HG02938 (cell line): Measurements from ENCODE around the gene OR7G2.
"Not testable (repeated sequence)": the region's sequence is repeated elsewhere in the genome, so short reads cannot be mapped to it uniquely, and the experiment has no call there.

Experiments used
- ATAC-seq: cut with Tn5 transposase; IDR thresholded peaks from one replicate; pipeline ENCODE4 v1.9.1; 2021; ENCODE audit warnings: mild to moderate bottlenecking, moderate library complexity; ENCODE audit not compliant: unreplicated experiment

The OR7G2 gene

DNA sequence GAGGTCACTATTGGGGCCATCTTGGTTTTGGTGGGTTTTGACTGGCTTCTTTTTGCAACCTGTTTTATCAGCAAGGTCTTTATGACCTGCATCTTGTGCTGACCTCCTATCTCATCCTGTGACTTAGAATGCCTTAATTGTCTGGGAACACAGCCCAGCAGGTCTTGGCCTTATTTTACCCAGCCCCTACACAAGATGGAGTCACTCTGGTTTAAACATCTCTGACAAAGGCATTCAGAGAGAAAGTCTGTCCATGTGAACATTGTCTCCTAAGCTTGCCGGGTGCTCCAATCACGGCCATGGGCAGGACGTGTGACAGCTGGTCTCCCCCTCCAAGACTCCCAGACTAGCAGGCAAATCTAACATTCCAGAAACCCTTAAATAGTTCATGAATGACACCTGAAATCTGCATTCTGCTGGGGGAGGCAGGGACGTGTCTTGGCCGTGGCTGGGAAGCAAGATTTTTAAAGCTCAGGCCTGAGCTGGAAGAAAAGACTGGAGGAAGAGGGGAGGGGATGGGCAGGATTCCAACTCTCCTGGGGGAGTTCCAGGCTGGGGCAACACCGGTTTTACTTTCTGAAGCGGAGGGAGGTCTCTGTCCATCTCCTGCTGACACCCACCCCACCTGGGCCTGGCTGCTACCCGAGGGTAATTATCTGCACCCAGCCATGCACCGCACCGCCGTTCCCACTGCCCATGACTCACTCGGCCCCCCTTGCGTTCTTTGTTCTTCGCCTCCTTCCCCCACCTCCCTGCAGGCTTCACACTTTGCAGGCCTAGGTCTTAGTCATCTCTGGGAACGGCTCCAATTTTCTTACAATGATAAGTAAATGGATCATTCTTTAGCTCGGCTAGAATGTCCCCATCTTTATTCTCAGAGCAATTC is 32.0 kb downstream of the OR7G2 start:
- ATAC-seq: no peak

DNA sequence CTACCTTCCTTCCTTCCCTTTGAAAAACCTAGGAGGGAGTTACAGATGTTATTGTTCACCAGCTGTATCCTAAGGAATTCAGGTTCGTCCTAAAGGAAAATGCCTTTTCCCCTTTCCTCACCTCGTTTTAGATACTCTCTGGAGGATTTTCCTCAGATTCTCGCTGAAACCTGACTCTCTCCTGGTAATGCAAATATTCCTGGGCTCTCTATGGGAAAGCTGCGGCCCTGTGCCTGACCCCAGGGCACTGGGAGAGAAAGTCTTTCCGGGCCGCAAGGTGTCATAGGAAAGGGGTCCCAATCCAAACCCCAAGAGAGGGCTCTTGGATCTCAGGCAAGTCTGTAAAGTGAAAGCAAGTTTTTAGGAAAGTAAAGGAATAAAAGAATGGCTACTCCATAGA is 33.5 kb downstream of the OR7G2 start:
- ATAC-seq: no peak

DNA sequence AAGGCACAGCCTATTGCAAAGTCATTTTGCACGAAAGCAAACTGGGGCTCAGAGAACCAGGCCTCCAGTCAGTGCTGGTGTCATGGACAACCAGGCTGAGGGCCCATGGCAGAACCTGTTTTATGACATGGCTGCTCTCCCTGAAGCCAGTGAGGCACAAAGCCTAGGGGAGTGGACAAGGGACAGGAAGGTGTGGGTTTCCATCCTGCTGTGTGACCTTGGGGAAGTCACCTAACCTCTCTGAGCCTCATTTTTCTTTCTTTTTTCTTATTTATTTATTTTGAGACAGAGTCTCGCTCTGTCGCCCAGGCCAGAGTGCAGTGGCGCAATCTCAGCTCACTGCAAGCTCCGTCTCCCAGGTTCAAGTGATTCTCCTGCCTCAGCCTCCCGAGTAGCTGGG is 35.6 kb downstream of the OR7G2 start:
- not testable (repeated sequence) for ATAC-seq

DNA sequence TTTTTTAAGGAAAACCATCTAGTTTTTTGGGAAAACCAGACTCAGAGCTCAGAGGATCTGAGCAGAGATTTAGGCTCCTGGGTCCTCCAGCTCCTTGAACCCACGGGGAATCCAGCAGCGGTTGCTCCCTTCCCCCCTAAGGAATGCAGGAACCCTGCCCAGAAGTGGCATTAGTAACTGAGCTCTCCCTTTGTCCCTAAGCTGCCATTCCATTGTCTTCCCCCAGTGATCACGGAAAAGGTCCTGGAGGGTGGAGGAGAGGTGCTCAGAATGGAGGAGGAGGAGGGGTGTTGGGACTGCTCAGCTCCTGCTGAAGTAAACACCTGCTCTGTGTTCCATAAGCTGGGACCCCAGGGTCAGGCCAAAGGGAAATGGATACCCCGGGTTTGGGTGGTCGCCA is 37.2 kb downstream of the OR7G2 start:
- no peak for ATAC-seq

DNA sequence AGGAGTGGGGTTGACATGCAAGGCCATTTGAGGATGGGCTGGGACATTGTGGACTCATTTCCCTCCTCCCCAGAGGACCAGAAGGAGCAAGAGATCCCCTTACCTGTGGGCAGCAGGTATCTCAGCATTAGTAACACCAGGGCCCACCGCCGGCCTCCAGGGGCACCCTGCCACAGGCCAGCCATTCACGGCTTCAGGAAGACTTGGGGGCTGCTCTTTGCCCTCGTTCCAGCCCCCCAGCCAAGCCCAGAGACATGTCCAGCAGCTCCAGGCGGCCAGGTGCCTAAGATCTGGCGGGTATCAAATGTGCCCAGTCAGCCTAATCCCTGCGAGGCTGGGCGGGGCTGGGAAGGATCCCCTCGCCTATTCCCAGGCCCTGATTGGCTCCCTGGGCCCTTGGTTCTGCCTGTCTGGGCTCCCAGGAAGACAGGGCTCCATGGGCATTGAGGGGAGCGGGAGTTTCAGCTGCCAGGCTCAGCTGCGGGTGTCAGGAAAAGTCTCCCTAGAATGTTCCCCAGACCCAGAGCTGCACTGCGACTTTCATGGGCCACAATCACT is 41.7 kb downstream of the OR7G2 start:
- ATAC-seq: no peak

DNA sequence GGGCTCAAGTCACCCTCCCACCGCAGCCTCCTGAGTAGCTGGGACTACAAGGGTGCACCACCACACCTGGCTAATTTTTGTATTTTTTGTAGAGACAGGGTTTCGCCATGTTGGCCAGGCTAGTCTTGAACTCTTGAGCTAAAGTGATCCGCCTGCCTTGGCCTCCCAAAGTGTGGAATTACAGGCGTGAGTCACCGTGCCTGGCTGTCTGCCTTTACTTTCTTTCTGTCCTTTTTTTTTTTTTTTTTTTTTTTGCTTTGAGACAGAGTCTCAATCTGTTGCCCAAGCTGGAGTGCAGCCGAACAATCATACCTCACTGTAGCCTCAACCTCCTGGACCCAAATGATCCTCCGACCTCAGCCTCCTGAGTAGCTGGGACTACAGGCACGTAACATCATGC is 45.4 kb downstream of the OR7G2 start:
- no peak for ATAC-seq

DNA sequence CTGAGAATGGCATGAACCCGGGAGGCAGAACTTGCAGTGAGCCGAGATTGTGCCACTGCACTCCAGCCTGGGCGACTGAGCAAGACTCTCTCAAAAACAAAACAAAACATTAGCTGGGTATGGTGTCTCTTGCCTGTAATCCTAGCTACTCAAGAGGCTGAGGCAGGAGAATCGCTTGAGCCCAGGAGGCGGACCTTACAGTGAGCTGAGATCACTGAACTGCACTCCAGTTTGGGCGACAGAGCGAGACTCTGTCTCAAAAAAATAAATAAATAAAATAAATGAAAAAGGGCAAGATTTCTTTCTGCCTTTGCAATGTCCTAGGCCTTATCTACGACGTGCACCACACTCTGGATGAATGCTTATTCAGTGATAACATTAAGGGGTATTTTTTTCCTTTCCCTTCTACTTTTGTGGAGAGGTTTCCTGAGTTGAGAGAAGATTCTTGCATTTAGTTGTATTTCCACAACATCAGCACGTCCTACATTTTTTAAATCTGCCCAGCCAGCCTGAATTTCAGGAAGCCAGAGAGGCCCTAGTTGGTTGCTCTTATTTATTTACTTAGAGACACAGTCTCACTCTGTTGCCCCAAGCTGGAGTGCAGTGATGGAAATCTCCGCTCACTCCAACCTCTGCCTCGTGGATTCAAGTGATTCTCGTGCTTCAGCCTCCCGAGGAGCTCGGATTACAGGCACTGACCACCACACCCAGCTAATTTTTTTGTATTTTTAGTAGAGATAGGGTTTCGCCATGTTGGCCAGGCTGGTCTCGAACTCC is 46.5 kb downstream of the OR7G2 start:
- no peak for ATAC-seq

DNA sequence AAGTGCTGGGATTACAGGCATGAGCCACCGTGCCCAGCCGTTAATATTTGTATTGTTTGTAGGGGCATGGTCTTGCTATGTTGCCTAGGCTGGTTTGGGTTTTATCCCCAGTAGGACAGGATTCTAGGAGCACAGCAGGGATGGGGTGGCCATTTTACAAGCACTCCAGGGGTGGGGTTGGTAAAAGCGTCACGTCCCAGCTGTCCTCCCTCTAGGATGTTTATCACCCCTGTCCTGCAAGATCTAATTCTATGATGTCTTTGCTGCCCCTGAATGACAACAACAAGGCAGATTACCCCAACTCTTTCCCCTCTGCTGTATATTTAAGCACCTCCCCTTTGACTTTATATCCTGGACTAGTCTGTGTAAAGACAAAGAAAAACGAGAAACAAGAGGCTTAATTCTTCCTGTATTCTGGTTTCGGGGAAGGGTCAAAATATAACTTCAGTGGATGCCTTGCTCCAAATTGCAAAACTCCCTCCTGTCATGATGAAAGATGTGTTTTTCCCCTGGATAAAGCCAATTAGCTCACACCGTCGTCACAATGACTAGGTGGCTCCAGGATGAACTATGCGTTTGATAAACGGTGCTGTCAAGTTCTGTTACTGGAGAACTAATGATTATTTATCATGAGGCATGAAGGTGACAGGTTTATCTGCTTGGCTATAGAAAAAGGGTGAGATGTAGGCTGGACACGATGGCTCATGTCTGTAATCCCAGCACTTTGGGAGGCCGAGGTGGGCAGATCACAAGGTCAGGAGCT is 48.2 kb downstream of the OR7G2 start:
- no peak for ATAC-seq

DNA sequence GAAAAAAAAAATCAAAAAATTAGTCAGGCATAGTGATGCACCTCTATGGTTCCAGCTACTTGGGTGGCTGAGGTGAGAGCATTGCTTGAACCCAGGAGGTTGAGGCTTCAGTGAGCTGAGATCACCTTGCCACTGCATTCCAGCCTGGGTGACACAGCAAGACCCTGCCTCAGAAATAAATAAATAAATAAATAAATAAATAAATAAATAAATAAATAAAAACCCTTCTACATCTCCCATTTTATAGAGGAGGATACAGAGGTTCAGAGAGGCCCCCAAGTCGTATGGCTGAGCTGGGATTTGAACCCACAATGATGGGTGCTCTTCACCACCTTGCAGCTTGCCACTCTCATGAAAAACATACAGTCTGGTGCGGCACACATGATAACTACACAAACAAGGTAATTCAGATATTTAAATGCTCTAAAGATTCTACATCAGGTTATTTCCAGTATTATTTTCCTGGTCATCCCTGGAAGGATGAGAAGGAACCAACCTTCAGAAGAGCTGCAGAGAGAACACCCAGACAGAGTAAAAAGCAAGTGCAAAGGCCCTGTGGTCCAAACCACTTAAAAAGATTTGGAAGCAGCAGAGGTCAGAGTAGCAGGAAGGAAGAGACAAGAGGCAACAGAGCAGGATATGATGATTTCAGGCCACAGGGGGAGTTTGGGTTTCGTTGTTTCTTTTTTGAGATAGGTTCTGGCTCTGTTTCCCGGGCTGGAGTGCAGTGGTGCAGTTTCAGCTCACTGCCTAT is 49.6 kb downstream of the OR7G2 start:
- no peak for ATAC-seq

DNA sequence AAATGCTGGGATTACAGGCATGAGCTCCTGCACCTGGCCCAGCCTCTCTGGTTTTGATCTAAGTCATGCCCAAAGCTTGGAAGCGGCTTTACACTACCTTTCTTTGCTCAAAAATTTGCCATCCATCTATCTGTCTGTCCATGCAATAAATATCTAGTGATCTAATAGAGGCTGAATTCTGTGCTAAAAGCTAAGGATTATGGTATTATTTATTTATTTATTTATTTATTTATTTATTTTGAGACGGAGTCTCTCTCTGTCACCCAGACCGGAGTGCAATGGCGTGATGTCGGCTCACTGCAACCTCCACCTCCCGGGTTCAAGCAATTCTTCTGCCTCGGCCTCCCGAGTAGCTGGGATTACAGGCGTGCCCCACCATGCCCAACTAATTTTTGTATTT is 51.1 kb downstream of the OR7G2 start:
- ATAC-seq: not testable (repeated sequence)

DNA sequence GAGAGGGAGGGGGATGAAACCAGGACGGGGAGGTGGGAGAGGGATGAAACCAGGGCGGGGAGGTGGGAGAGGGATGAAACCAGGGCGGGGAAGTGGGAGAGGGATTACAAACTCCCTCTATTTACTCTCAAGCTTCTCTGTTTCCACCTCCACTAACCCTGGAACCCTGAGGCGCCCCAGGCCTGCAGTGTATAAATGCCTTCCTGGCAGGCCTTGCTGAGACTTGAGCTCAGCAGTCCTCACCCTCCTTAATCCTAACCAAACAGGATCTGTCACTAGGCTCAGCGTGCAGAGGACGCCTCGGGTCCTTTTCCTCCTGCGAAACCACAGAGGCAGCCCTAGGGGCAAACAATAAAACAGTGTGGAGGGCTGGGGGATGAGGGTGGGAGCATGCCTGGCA is 52.5 kb downstream of the OR7G2 start:
- ATAC-seq: no peak

DNA sequence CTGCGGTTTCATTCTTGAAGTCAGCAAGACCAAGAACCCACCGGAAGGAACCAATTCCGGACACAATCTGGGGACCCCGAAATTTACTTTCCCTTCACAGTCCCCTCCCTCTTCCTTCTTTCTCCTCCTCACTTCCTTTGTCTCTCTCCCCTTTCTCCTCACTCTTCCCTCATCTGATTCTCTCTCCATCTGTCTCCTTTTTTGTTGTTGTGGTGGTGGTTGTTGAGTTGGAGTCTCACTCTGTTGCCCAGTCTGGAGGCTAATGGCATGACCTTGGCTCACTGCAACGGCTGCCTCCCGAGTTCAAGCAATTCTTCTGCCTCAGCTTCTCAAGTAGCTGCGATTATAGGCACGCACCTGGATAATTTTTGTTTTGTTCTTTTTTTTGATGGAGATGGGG is 53.1 kb downstream of the OR7G2 start:
- no peak for ATAC-seq

DNA sequence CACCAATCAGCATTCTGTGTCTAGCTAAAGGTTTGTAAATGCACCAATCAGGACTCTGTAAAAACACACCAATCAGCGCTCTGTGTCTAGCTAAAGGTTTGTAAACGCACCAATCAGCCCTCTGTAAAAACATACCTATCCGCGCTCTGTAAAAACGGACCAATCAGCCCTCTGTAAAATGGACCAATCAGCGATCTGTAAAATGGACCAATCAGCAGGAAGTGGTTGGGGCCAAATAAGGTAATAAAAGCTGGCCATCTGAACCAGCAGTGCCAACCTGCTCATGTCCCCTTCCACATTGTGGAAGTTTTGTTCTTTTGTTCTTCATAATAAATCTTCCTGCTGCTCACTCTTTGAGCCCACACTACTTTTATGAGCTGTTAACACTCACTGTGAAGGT is 53.6 kb downstream of the OR7G2 start:
- ATAC-seq: not testable (repeated sequence)

DNA sequence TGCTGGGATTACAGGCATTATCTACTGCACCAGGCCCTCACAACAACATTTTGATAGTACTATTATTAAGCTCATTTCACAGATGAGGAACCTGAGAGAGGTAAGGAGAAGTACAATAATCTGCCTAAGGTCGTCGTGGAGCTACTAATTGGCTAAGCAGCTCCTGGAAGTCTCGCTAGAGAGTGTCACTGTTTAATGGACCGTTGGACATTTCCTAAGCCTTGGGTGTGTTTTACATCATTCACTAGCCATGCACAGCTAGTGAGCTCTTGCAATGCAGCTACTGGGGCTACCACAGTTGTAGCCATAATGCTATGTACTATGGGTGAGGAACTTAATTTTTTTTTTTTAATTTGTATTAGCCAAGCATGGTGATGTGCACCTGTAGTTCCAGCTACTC is 54.4 kb downstream of the OR7G2 start:
- no peak for ATAC-seq
